HepG2 (cell line): ENCODE measurements around the gene ANKS4B. TPM values are rescaled to one million over a fixed set of nuclear protein-coding genes. Genes with fewer than 3 reads are reported as not detected.

Experiments used
- ATAC-seq: fragments of 200-7000 bp; cut with Tn5 transposase; 3 replicates; pipeline ENCODE4 v1.9.1; 2020; ENCODE audit warnings: mild to moderate bottlenecking, moderate library complexity
- BruUV-seq: library from RNA; stranded (reverse); fragments of 400-500 nt; replicated peaks from 2 replicates; lab custom pipeline; 2021; lab: Mats Ljungman, UMichigan
- CTCF ChIA-PET: fragments of 300-600 bp; formaldehyde crosslinking; extraction: SDS; loops from one replicate; lab custom pipeline; 2021; ENCODE audit warnings: low total read pairs, inconsistent platforms, low intra/inter-chr PET ratio; lab: Yijun Ruan, JAX
- POLR2A ChIA-PET: fragments of 350-600 bp; sonication (Branson Sonifier 250); formaldehyde crosslinking; loops from one replicate; lab custom pipeline; 2020; ENCODE audit warnings: antibody characterized with exemption, inconsistent platforms; lab: Yijun Ruan, JAX
- DNase-seq: peaks from one replicate; pipeline ENCODE4 v3.0.0-alpha.2; 2015; ENCODE audit warnings: low spot score
- FAIRE-seq: peaks from 3 replicates; lab custom pipeline; 2011; peaks lifted over from hg19 to GRCh38; lab: Jason Lieb, UNC
- H2AFZ ChIP-seq: one replicate; pipeline ENCODE4 v1.6.1; 2011; ENCODE audit warnings: low read length, inconsistent platforms
- H3K27ac ChIP-seq: fragments of 300-600 bp; 3 replicates; pipeline ENCODE4 v1.8.0; 2011; ENCODE audit warnings: mixed run types, mild to moderate bottlenecking, mixed read lengths, low read length, inconsistent platforms; ENCODE audit not compliant: insufficient read depth; ENCODE audit errors: extremely low read length
- H3K27me3 ChIP-seq, 2 experiments: fragments of 200-600 bp in 1 of 2; 2 replicates in 1 of 2; 3 replicates in 1 of 2; pipeline versions ENCODE4 v1.6.0 to v1.8.0; 2011; ENCODE audit warnings: low read length in 2 of 2, mild to moderate bottlenecking in 2 of 2, moderate library complexity in 2 of 2, inconsistent platforms in 1 of 2; ENCODE audit not compliant: insufficient read depth in 2 of 2, control insufficient read depth in 1 of 2
- H3K36me3 ChIP-seq, 2 experiments: fragments of 200-600 bp in 1 of 2; replicated peaks in 1 of 2; 2 replicates in 1 of 2; 3 replicates in 1 of 2; pipeline versions ENCODE4 v1.5.1 to v1.8.0; 2011; ENCODE audit warnings: low read length in 2 of 2, inconsistent platforms in 1 of 2; ENCODE audit not compliant: insufficient read depth in 2 of 2, control insufficient read depth in 1 of 2
- H3K4me1 ChIP-seq: 2 replicates; pipeline ENCODE4 v1.5.1; 2012; ENCODE audit warnings: low read length, inconsistent platforms; ENCODE audit not compliant: insufficient read depth
- H3K4me2 ChIP-seq: 2 replicates; pipeline ENCODE4 v1.6.0; 2011; ENCODE audit warnings: low read depth, low read length, inconsistent platforms
- H3K4me3 ChIP-seq, 3 experiments: fragments of 200-600 bp in 1 of 3; sonication (generic), shearing (Covaris generic) in 1 of 3; replicated peaks in 1 of 3; 2 replicates each; pipeline ENCODE4 v1.5.1; 2011 to 2016; ENCODE audit warnings: low read length in 3 of 3, inconsistent platforms in 2 of 3, low read depth in 2 of 3, mild to moderate bottlenecking in 2 of 3, control low read depth in 1 of 3, mixed read lengths in 1 of 3; ENCODE audit not compliant: insufficient read depth in 1 of 3
- H3K79me2 ChIP-seq: one replicate; pipeline ENCODE4 v1.6.1; 2011; ENCODE audit warnings: low read length, inconsistent platforms; ENCODE audit not compliant: insufficient read depth
- H3K9ac ChIP-seq: 2 replicates; pipeline ENCODE4 v1.6.0; 2011; ENCODE audit warnings: mild to moderate bottlenecking, low read depth, low read length, inconsistent platforms; ENCODE audit not compliant: insufficient read depth
- H3K9me3 ChIP-seq: 2 replicates; pipeline ENCODE4 v1.5.1; 2012; ENCODE audit warnings: mild to moderate bottlenecking, low read length
- H4K20me1 ChIP-seq: 2 replicates; pipeline ENCODE4 v1.6.0; 2011; ENCODE audit warnings: inconsistent platforms, mild to moderate bottlenecking, low read length, moderate library complexity; ENCODE audit not compliant: insufficient read depth
- GABPA ChIP-seq, 2 experiments: IDR thresholded peaks; 2 replicates each; pipeline ENCODE4 v1.6.1; 2011 to 2016; ENCODE audit warnings: low read depth in 2 of 2, low read length in 1 of 2, missing biosample characterization in 1 of 2, missing genetic modification characterization in 1 of 2
- HNF1A ChIP-seq, 2 experiments: sonication (generic) in 1 of 2; formaldehyde crosslinking in 1 of 2; IDR thresholded peaks; 2 replicates each; pipeline versions ENCODE4 v1.4.0 to v1.6.1; 2016 to 2020; ENCODE audit warnings: borderline replicate concordance in 1 of 2, low read depth in 1 of 2, mild to moderate bottlenecking in 1 of 2, missing genetic modification reagents in 1 of 2
- JUND ChIP-seq: sonication (generic); formaldehyde crosslinking; IDR thresholded peaks from 2 replicates; pipeline ENCODE4 v1.8.0; 2022; ENCODE audit warnings: mild to moderate bottlenecking, missing genetic modification reagents
- RXRB ChIP-seq: IDR thresholded peaks from 2 replicates; pipeline ENCODE4 v1.6.1; 2016; ENCODE audit warnings: borderline replicate concordance, missing genetic modification reagents, missing compliant biosample characterization
- ZBTB39 ChIP-seq: sonication (generic); formaldehyde crosslinking; IDR thresholded peaks from 2 replicates; pipeline ENCODE4 v1.5.0; 2020; ENCODE audit warnings: missing genetic modification reagents
- ZFP82 ChIP-seq: sonication (generic); formaldehyde crosslinking; IDR thresholded peaks from 2 replicates; pipeline ENCODE4 v1.5.1; 2020; ENCODE audit warnings: mild to moderate bottlenecking, missing genetic modification reagents, borderline replicate concordance
- ZNF724P ChIP-seq: sonication (generic); formaldehyde crosslinking; IDR thresholded peaks from 2 replicates; pipeline ENCODE4 v1.8.0; 2022; ENCODE audit warnings: missing genetic modification reagents, borderline replicate concordance
- ZNF768 ChIP-seq: sonication (generic); formaldehyde crosslinking; IDR thresholded peaks from 2 replicates; pipeline ENCODE4 v1.4.0; 2020; ENCODE audit warnings: missing genetic modification reagents
- WGBS: methylation state at CpG from one replicate; pipeline ENCODE4 v1.1.6; 2017; ENCODE audit warnings: low lambda C conversion rate; 5-methylcytosine and 5-hydroxymethylcytosine counted together
- in situ Hi-C: cut with HindIII; loops from 2 replicates; pipeline ENCODE4 v1.10.0; 2017; ENCODE audit warnings: low pct_unique_long_range_greater_than_20kb; ENCODE audit not compliant: extremely low pct_ligation_motif_present
- intact Hi-C: fragments of 100-400 bp; cut with micrococcal nuclease; formaldehyde crosslinking; loops from one replicate; pipeline ENCODE4 v1.10.0; 2022; ENCODE audit not compliant: unreplicated experiment
- polyA plus RNA-seq, 8 experiments: library from polyadenylated mRNA; depleted of rRNA in 3 of 8; stranded (reverse) in 7 of 8; unstranded in 1 of 8; fragments of >200 nt; fragmentation: Illumina TruSeq in 4 of 8; extraction: Trizol in 4 of 8; gene quantifications; 2 replicates each; pipeline versions ENCODE4 v1.2.1 to v1.2.3, GENCODE V29; 2011 to 2016; ENCODE audit warnings: low read depth in 4 of 8, missing spikeins in 1 of 8, mixed read lengths in 1 of 8; ENCODE audit not compliant: insufficient read depth in 1 of 8
- total RNA-seq, 5 experiments: library from RNA; depleted of rRNA; stranded (reverse); fragments of >200 nt; fragmentation: Illumina TruSeq; extraction: Trizol; gene quantifications; 2 replicates each; pipeline ENCODE4 v1.2.3, GENCODE V29; 2016; ENCODE audit warnings: low read depth in 1 of 5

Gene ANKS4B
- total and polyA plus RNA-seq, 2 of the 13 experiments (the other 11 are each of a cell fraction or from before 2014, with no cell fraction given) = 6.5 to 30.0 TPM

- in situ Hi-C loops (no loop called here), intact Hi-C loops (no loop called here)
- no peaks in the 10 kb centered on the region for H3K9me3 ChIP-seq
- no peak overlapping the region for H3K4me2 ChIP-seq
- FAIRE-seq (no peak), DNase-seq (no peak), ATAC-seq (no peak)
- POLR2A ChIA-PET = no interaction called here
- H4K20me1 ChIP-seq = no peaks in the 10 kb centered on the region
- H2AFZ ChIP-seq = no peak overlapping the region
- no peak overlapping the region for H3K9ac ChIP-seq
- H3K27me3 ChIP-seq = peaks cover 5 to 44% of the 10 kb centered on the region in 2 experiments; a peak in 4 of 5 replicates
- no peaks in the 10 kb centered on the region for H3K79me2 ChIP-seq
- CTCF ChIA-PET = no interaction called here
- peaks cover 6% of the 10 kb centered on the region for H3K4me1 ChIP-seq
- H3K4me3 ChIP-seq = no peak overlapping the region
- TF ChIP-seq ZFP82 (no peak), ZNF724P (CRISPR knock-in tag) (no peak), RXRB (no peak), ZBTB39 (no peak), GABPA (IDR thresholded peaks at IDR 0.05; ENCODE audit: low read depth, low read length) (no peak), GABPA (CRISPR knock-in tag; IDR thresholded peaks at IDR 0.05; ENCODE audit: low read depth) (no peak), JUND (CRISPR knock-in tag) (no peak)
- WGBS = 69% methylated on average over 1 of the region's 1 CpG
- no peaks in the 10 kb centered on the region for H3K36me3 ChIP-seq
- no peak overlapping the region for H3K27ac ChIP-seq
- BruUV-seq = no TSS peak
Observed at GRCh38 chr16:21192991-21193390, 40.5 kb upstream of the ANKS4B start.

GRCh38 chr16:21194771-21195301 lies 38.7 kb upstream of the ANKS4B start:
- H3K4me2 ChIP-seq = no peak overlapping the region
- in situ Hi-C loops = no loop called here
- H3K79me2 ChIP-seq = no peaks in the 10 kb centered on the region
- no peaks in the 10 kb centered on the region for H4K20me1 ChIP-seq
- ChIA-PET POLR2A (interaction anchor here (1.5 kb wide), 1 partner anchor 66 kb away, joined by 3 read pairs; no protein-coding TSS in a partner anchor), CTCF (no interaction called here)
- BruUV-seq = no TSS peak
- no peak overlapping the region for H2AFZ ChIP-seq
- H3K27ac ChIP-seq = no peak overlapping the region
- no peak overlapping the region for H3K4me3 ChIP-seq
- intact Hi-C loops = no loop called here
- no peaks in the 10 kb centered on the region for H3K36me3 ChIP-seq
- FAIRE-seq = no peak
- 26% methylated on average over 6 of the region's 6 CpGs for WGBS
- H3K9me3 ChIP-seq = no peaks in the 10 kb centered on the region
- H3K4me1 ChIP-seq = no peaks in the 10 kb centered on the region
- no peak for ATAC-seq
- no peak for DNase-seq
- no peak overlapping the region for H3K9ac ChIP-seq
- H3K27me3 ChIP-seq = peaks cover 5 to 58% of the 10 kb centered on the region in 2 experiments; a peak in 4 of 5 replicates
- TF ChIP-seq ZBTB39 (no peak), ZNF768 (no peak), HNF1A (IDR thresholded peaks at IDR 0.05; ENCODE audit: low read depth) (no peak), HNF1A (CRISPR knock-in tag; IDR thresholded peaks at IDR 0.05; ENCODE audit: borderline replicate concordance) (no peak)
